ENCODE results near the gene DPM1. TPM values are rescaled to one million over a fixed set of nuclear protein-coding genes. Genes with fewer than 3 reads are reported as not detected.

Gene DPM1
- total RNA-seq, 1 donor from 2014 or later = 31.9 TPM

GRCh38 chr20:50930139-50930975 is 28.0 kb downstream of the DPM1 start:
- peaks cover 9% of the 10 kb centered on the region for H3K27me3 Mint-ChIP-seq (ENCODE audit: unreplicated experiment)
- no peak for TF ChIP-seq CTCF (IDR thresholded peaks at IDR 0.05; ENCODE audit: partially characterized antibody, unreplicated experiment)
- DNase-seq = peak; percentile 39
- peaks cover 28% of the 10 kb centered on the region for H3K4me1 Mint-ChIP-seq (ENCODE audit: low read depth, unreplicated experiment)
- no peaks in the 10 kb centered on the region for H3K36me3 Mint-ChIP-seq (ENCODE audit: unreplicated experiment)
- peak overlapping the region; percentile 95 for H3K4me3 Mint-ChIP-seq (ENCODE audit: unreplicated experiment)
- peak overlapping the region; percentile 94 for H3K27ac Mint-ChIP-seq (ENCODE audit: unreplicated experiment)
- H3K9me3 Mint-ChIP-seq (ENCODE audit: unreplicated experiment) = peaks cover 12% of the 10 kb centered on the region

DNA sequence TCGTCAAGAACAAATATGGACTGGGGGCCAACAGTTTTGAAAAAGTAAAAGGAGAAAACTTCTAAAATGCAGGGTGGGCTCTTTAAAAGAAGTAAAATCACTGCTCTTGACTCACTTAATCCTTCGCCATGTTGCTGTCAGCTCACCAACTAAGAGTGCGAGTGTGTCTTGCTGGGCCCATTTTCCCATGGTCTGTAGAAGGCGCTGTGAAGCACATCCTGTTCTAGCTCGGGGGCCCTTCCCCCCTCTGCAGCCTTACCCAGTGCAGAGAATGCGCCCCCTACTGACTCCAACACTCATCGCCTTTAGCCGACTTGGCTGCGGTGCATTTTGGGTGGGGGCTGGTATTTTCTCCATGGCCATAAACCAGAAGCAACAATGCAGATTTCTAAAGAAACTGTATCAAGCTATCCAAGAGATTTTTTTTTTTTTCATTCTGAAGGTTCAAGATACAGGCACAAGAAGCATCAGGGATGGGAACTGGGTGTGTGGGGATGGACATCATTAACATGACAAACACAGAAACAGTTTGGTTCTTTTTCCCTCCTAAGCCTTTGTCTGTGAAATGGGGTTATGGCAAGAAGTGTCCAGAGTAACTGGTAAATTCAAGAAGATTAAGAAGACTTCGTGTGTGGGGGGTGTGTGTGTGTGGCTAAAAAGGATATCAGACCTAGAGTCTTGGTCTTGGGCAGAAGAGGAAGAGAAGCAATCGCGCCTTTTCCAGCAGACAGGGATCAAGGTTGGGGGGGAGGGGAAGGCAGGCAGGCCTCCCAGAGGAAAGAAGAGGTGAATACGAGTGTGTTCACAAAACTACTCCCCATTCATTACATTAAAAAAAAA is 28.8 kb downstream of the DPM1 start:
- Mint-ChIP-seq H3K36me3 (ENCODE audit: unreplicated experiment) (no peaks in the 10 kb centered on the region), H3K4me1 (ENCODE audit: low read depth, unreplicated experiment) (peaks cover 34% of the 10 kb centered on the region), H3K9me3 (ENCODE audit: unreplicated experiment) (peaks cover 12% of the 10 kb centered on the region), H3K4me3 (ENCODE audit: unreplicated experiment) (peak overlapping the region; percentile 95), H3K27me3 (ENCODE audit: unreplicated experiment) (peaks cover 9% of the 10 kb centered on the region), H3K27ac (ENCODE audit: unreplicated experiment) (peak overlapping the region; percentile 94)
- TF ChIP-seq CTCF (IDR thresholded peaks at IDR 0.05; ENCODE audit: partially characterized antibody, unreplicated experiment) = peak; percentile 90
- peak; percentile 93 for DNase-seq

DNA sequence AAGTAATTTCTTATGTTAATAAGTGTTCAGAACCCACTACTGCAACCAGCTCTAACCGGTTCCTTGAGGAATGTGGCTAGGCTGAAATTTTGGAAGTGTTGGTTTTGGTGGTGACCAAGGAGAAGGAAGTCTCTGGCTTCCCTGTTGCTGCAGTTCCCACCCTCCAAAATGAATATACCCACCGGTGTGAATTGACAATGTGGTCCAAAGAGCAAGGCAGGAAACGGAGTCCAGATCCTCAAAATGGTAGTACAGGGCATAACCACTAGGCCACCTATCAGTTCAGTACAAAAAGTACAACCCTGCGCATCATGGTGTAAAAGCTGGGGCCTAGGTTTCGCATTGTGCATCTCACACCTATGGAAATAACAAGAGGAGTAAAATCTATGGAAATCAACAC is 29.9 kb downstream of the DPM1 start:
- no peaks in the 10 kb centered on the region for H3K36me3 Mint-ChIP-seq (ENCODE audit: unreplicated experiment)
- no peak overlapping the region for H3K27ac Mint-ChIP-seq (ENCODE audit: unreplicated experiment)
- peaks cover 12% of the 10 kb centered on the region for H3K9me3 Mint-ChIP-seq (ENCODE audit: unreplicated experiment)
- TF ChIP-seq CTCF (IDR thresholded peaks at IDR 0.05; ENCODE audit: partially characterized antibody, unreplicated experiment) = no peak
- H3K27me3 Mint-ChIP-seq (ENCODE audit: unreplicated experiment) = peaks cover 9% of the 10 kb centered on the region
- no peak for DNase-seq
- H3K4me1 Mint-ChIP-seq (ENCODE audit: low read depth, unreplicated experiment) = peaks cover 38% of the 10 kb centered on the region
- peak overlapping the region; percentile 95 for H3K4me3 Mint-ChIP-seq (ENCODE audit: unreplicated experiment)

GRCh38 chr20:50926530-50926929 is 31.8 kb downstream of the DPM1 start:
- peaks cover 42% of the 10 kb centered on the region for H3K4me1 Mint-ChIP-seq (ENCODE audit: low read depth, unreplicated experiment)
- TF ChIP-seq CTCF (IDR thresholded peaks at IDR 0.05; ENCODE audit: partially characterized antibody, unreplicated experiment) = no peak
- H3K4me3 Mint-ChIP-seq (ENCODE audit: unreplicated experiment) = peak overlapping the region; percentile 36
- H3K36me3 Mint-ChIP-seq (ENCODE audit: unreplicated experiment) = no peaks in the 10 kb centered on the region
- no peak for DNase-seq
- peaks cover 9% of the 10 kb centered on the region for H3K27me3 Mint-ChIP-seq (ENCODE audit: unreplicated experiment)
- no peak overlapping the region for H3K27ac Mint-ChIP-seq (ENCODE audit: unreplicated experiment)
- peaks cover 9% of the 10 kb centered on the region for H3K9me3 Mint-ChIP-seq (ENCODE audit: unreplicated experiment)

All from glutamatergic neuron (in vitro differentiated cells).